Nephron (organoid): ENCODE data around the gene GSTM4.
"Not testable (repeated sequence)": the region's sequence is repeated elsewhere in the genome, so short reads cannot be mapped to it uniquely, and the experiment has no call there.

Source experiments
- H3K27ac Mint-ChIP-seq, 3 experiments: 2 replicates each; pipeline ENCODE4 v1.8.0; 2020; ENCODE audit warnings: mixed read lengths in 3 of 3, mild to moderate bottlenecking in 2 of 3, moderate library complexity in 1 of 3
- H3K27me3 Mint-ChIP-seq: 2 replicates; pipeline ENCODE4 v1.8.0; 2021; ENCODE audit warnings: low read depth, mild to moderate bottlenecking, moderate library complexity, mixed read lengths
- H3K36me3 Mint-ChIP-seq: 2 replicates; pipeline ENCODE4 v1.8.0; 2020; ENCODE audit warnings: low read depth, mixed read lengths
- H3K4me1 Mint-ChIP-seq: 2 replicates; pipeline ENCODE4 v1.8.0; 2020; ENCODE audit warnings: mixed read lengths
- H3K4me3 Mint-ChIP-seq, 3 experiments: 2 replicates each; pipeline ENCODE4 v1.8.0; 2020; ENCODE audit warnings: mild to moderate bottlenecking in 3 of 3, mixed read lengths in 3 of 3, moderate library complexity in 2 of 3
- H3K9me3 Mint-ChIP-seq: 2 replicates; pipeline ENCODE4 v1.8.0; 2020; ENCODE audit warnings: mixed read lengths
- CTCF ChIP-seq, 3 experiments: fragments of 200-600 bp; sonication (generic); IDR thresholded peaks; one replicate each; pipeline ENCODE4 v1.5.0; 2021; ENCODE audit warnings: antibody characterized with exemption in 3 of 3; ENCODE audit not compliant: unreplicated experiment in 3 of 3

GSTM4 gene

DNA sequence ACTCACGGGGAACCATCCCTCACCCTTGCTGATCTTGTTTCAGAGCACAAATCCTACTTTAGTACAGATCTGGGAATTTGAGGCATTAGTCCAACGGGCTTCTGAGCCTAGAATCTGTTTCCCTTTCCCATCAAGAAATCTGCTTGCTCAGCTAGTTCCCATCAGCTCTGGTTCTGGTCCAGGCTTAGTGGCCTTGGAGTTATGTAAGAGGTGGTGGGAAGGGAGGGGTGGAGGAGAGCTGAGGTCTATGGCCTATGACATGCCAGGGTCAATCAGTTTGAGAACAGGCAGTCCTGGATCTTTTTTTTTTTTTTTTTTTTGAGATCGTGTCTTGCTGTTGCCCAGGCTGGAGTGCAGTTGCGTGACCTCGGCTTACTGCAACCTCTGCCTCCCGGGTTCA lies 35.9 kb downstream of the GSTM4 start:
- Mint-ChIP-seq H3K4me3 (no peak overlapping the region), H3K36me3 (peaks cover 5% of the 10 kb centered on the region), H3K9me3 (no peaks in the 10 kb centered on the region), H3K4me1 (peaks cover 5% of the 10 kb centered on the region), H3K27me3 (no peaks in the 10 kb centered on the region), H3K27ac (no peak overlapping the region)
- TF ChIP-seq CTCF (IDR thresholded peaks at IDR 0.05; ENCODE audit: unreplicated experiment in 3 of 3) = no peak

DNA sequence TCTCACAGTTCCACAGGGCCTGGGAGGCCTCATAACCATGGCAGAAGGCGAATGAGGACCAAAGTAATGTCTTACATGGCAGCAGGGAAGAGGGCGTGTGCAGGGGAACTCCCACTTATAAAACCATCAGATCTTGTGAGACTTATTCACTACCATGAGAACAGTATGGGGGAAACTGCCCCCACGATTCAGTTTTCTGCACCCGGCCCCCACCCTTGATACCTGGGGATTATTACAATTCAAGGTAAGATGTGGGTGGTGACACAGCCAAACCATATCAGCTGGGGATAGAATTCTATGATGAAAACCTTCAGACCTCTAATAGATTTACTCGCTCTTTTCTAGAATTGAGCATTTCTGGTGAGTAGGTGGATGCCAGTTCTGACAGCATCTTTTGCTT lies 38.5 kb downstream of the GSTM4 start:
- not testable (repeated sequence) for H3K27me3 Mint-ChIP-seq, H3K9me3 Mint-ChIP-seq, H3K4me3 Mint-ChIP-seq, H3K27ac Mint-ChIP-seq, H3K36me3 Mint-ChIP-seq, H3K4me1 Mint-ChIP-seq

- H3K27me3 Mint-ChIP-seq, H3K27ac Mint-ChIP-seq, H3K4me1 Mint-ChIP-seq, H3K9me3 Mint-ChIP-seq, H3K4me3 Mint-ChIP-seq, H3K36me3 Mint-ChIP-seq: not testable (repeated sequence)
These were observed 39.2 kb downstream of the GSTM4 start for GRCh38 chr1:109695138-109695537.

- H3K4me3 Mint-ChIP-seq = no peak overlapping the region
- no peaks in the 10 kb centered on the region for H3K36me3 Mint-ChIP-seq
- H3K4me1 Mint-ChIP-seq = no peaks in the 10 kb centered on the region
- H3K9me3 Mint-ChIP-seq = no peaks in the 10 kb centered on the region
- no peak overlapping the region for H3K27ac Mint-ChIP-seq
- H3K27me3 Mint-ChIP-seq = no peaks in the 10 kb centered on the region
- no peak for TF ChIP-seq CTCF (IDR thresholded peaks at IDR 0.05; ENCODE audit: unreplicated experiment in 3 of 3)
These were observed 41.2 kb downstream of the GSTM4 start for GRCh38 chr1:109697066-109697465.

GRCh38 chr1:109697861-109698260 lies 42.0 kb downstream of the GSTM4 start:
- H3K4me1 Mint-ChIP-seq, H3K36me3 Mint-ChIP-seq, H3K4me3 Mint-ChIP-seq: not testable (repeated sequence)

GRCh38 chr1:109702940-109703339 lies 47.0 kb downstream of the GSTM4 start:
- not testable (repeated sequence) for H3K4me3 Mint-ChIP-seq, H3K27me3 Mint-ChIP-seq, H3K27ac Mint-ChIP-seq, H3K4me1 Mint-ChIP-seq
- Mint-ChIP-seq H3K36me3 (peaks cover 19% of the 10 kb centered on the region), H3K9me3 (peaks cover 25% of the 10 kb centered on the region)

More at GRCh38 chr1:109697861-109698260, 42.0 kb downstream of the GSTM4 start:
- H3K27me3 Mint-ChIP-seq, H3K9me3 Mint-ChIP-seq, H3K27ac Mint-ChIP-seq: not testable (repeated sequence)

GRCh38 chr1:109704173-109704572 lies 48.3 kb downstream of the GSTM4 start:
- Mint-ChIP-seq H3K4me1 (no peaks in the 10 kb centered on the region), H3K4me3 (no peak overlapping the region), H3K36me3 (peaks cover 29% of the 10 kb centered on the region), H3K27me3 (no peaks in the 10 kb centered on the region), H3K27ac (no peak overlapping the region), H3K9me3 (peaks cover 34% of the 10 kb centered on the region)
- no peak for TF ChIP-seq CTCF (IDR thresholded peaks at IDR 0.05; ENCODE audit: unreplicated experiment in 3 of 3)

GRCh38 chr1:109705411-109705810 lies 49.5 kb downstream of the GSTM4 start:
- Mint-ChIP-seq H3K36me3 (peaks cover 34% of the 10 kb centered on the region), H3K9me3 (peaks cover 38% of the 10 kb centered on the region), H3K4me1 (no peaks in the 10 kb centered on the region), H3K4me3 (no peak overlapping the region), H3K27me3 (no peaks in the 10 kb centered on the region), H3K27ac (no peak overlapping the region)
- no peak for TF ChIP-seq CTCF (IDR thresholded peaks at IDR 0.05; ENCODE audit: unreplicated experiment in 3 of 3)

- H3K27ac Mint-ChIP-seq, H3K4me1 Mint-ChIP-seq, H3K4me3 Mint-ChIP-seq, H3K27me3 Mint-ChIP-seq: not testable (repeated sequence)
- Mint-ChIP-seq H3K9me3 (peaks cover 31% of the 10 kb centered on the region), H3K36me3 (peaks cover 27% of the 10 kb centered on the region)
These were observed 53.0 kb downstream of the GSTM4 start for GRCh38 chr1:109708949-109709348.

GRCh38 chr1:109709822-109710221 lies 53.9 kb downstream of the GSTM4 start:
- H3K27ac Mint-ChIP-seq, H3K4me3 Mint-ChIP-seq, H3K27me3 Mint-ChIP-seq, H3K4me1 Mint-ChIP-seq: not testable (repeated sequence)
- Mint-ChIP-seq H3K9me3 (peaks cover 26% of the 10 kb centered on the region), H3K36me3 (peaks cover 19% of the 10 kb centered on the region)
